ENCODE data around the gene NUP62.

GRCh38 chr19:49952906-49953305 is 23.6 kb upstream of the NUP62 start:
- TF ChIP-seq POLR2A (IDR thresholded peaks at IDR 0.05; ENCODE audit: low read length) (no peak), GATA1 (IDR thresholded peaks at IDR 0.05; ENCODE audit: low read depth, low read length) (no peak)
